CD4-positive, alpha-beta T cell (primary cell): ENCODE results near the gene BRI3BP. TPM values are rescaled to one million over a fixed set of nuclear protein-coding genes. Genes with fewer than 3 reads are reported as not detected.

ENCODE experiments used
- ATAC-seq: fragments of 200-7000 bp; cut with Tn5 transposase; one replicate; pipeline ENCODE4 v1.10.0; 2022; ENCODE audit warnings: mild to moderate bottlenecking; ENCODE audit not compliant: poor library complexity
- CTCF ChIA-PET: fragments of 350-600 bp; sonication (Branson Sonifier 250); formaldehyde crosslinking; loops from one replicate; lab custom pipeline; 2021; ENCODE audit warnings: antibody characterized with exemption, inconsistent platforms; lab: Charles Lee
- POLR2A ChIA-PET: fragments of 350-600 bp; sonication (Branson Sonifier 250); formaldehyde crosslinking; loops from one replicate; lab custom pipeline; 2021; ENCODE audit warnings: antibody characterized with exemption, inconsistent platforms; lab: Charles Lee
- DNase-seq, 14 experiments: peaks; one replicate each; pipeline ENCODE4 v3.0.0-alpha.2; 2013 to 2020; ENCODE audit warnings: mixed read lengths in 2 of 14
- H3K27ac ChIP-seq, 2 donors: one replicate each; pipeline versions ENCODE4 v1.5.1 to v1.7.0; 2013; ENCODE audit warnings: low read length in 2 of 2, low read depth in 1 of 2, mild to moderate bottlenecking in 1 of 2
- H3K27me3 ChIP-seq, 2 experiments: 1 replicate in 1 of 2; 2 replicates in 1 of 2; pipeline versions ENCODE4 v1.6.1 to v1.7.0; 2013; ENCODE audit warnings: low read length in 2 of 2, control low read depth in 1 of 2, mild to moderate bottlenecking in 1 of 2, moderate library complexity in 1 of 2; ENCODE audit not compliant: insufficient read depth in 2 of 2, control insufficient read depth in 1 of 2
- H3K36me3 ChIP-seq: one replicate; pipeline ENCODE4 v1.6.1; 2013; ENCODE audit warnings: low read length, control low read depth; ENCODE audit not compliant: insufficient read depth
- H3K4me1 ChIP-seq: one replicate; pipeline ENCODE4 v1.6.1; 2013; ENCODE audit warnings: low read length, control low read depth; ENCODE audit not compliant: insufficient read depth
- H3K4me3 ChIP-seq: one replicate; pipeline ENCODE4 v1.5.1; 2013; ENCODE audit warnings: mild to moderate bottlenecking, low read length, moderate library complexity
- H3K9me3 ChIP-seq, 2 experiments: 1 replicate in 1 of 2; 2 replicates in 1 of 2; pipeline versions ENCODE4 v1.6.1 to v1.7.0; 2013; ENCODE audit warnings: low read length in 2 of 2, mild to moderate bottlenecking in 2 of 2, control low read depth in 1 of 2, moderate library complexity in 1 of 2; ENCODE audit not compliant: control insufficient read depth in 1 of 2, insufficient read depth in 1 of 2
- H3K27ac Mint-ChIP-seq: one replicate; pipeline ENCODE4 v1.8.0; 2020; ENCODE audit warnings: mixed read lengths
- H3K27me3 Mint-ChIP-seq: one replicate; pipeline ENCODE4 v1.8.0; 2021; ENCODE audit warnings: mixed read lengths
- H3K36me3 Mint-ChIP-seq: one replicate; pipeline ENCODE4 v1.8.0; 2021; ENCODE audit warnings: low read depth, mixed read lengths
- H3K4me1 Mint-ChIP-seq: one replicate; pipeline ENCODE4 v1.8.0; 2021; ENCODE audit warnings: low read depth, mixed read lengths
- H3K4me3 Mint-ChIP-seq: one replicate; pipeline ENCODE4 v1.8.0; 2020; ENCODE audit warnings: mild to moderate bottlenecking, mixed read lengths
- H3K9me3 Mint-ChIP-seq: one replicate; pipeline ENCODE4 v1.8.0; 2020; ENCODE audit warnings: mixed read lengths
- CTCF ChIP-seq: fragments of 200-600 bp; IDR thresholded peaks from one replicate; pipeline ENCODE4 v1.8.0; 2022; ENCODE audit warnings: antibody characterized with exemption, mild to moderate bottlenecking
- intact Hi-C, 2 experiments: fragments of 100-400 bp; cut with DNase I in 1 of 2; cut with micrococcal nuclease in 1 of 2; formaldehyde crosslinking; loops; one replicate each; pipeline versions ENCODE4 v1.15.1 to v1.9.0; 2023 to 2025; cut with DNase I, micrococcal nuclease
- total RNA-seq, 174 experiments: library from RNA in 2 of 174; stranded (reverse) in 2 of 174; gene quantifications; one replicate each; pipeline ENCODE4 v1.2.3 and lab custom pipeline; 2021 to 2026

BRI3BP gene
- total RNA-seq, 2 experiments from 2014 or later: 1.6 TPM

GRCh38 chr12:124967016-124967739 is 26.3 kb upstream of the BRI3BP start:
- Histone ChIP-seq H3K4me1 (no peaks in the 10 kb centered on the region), H3K4me3 (no peak overlapping the region), H3K27me3 (no peaks in the 10 kb centered on the region), H3K36me3 (peaks cover 73% of the 10 kb centered on the region), H3K9me3 (no peaks in the 10 kb centered on the region), H3K27ac (no peak overlapping the region)
- H3K9me3 Mint-ChIP-seq: no peaks in the 10 kb centered on the region
- no peaks in the 10 kb centered on the region for H3K27me3 Mint-ChIP-seq
- H3K4me3 Mint-ChIP-seq: no peak overlapping the region
- no peak for TF ChIP-seq CTCF
- no peaks in the 10 kb centered on the region for H3K4me1 Mint-ChIP-seq
- DNase-seq: no peak
- intact Hi-C loops: no loop called here
- H3K27ac Mint-ChIP-seq: no peak overlapping the region
- peaks cover 62% of the 10 kb centered on the region for H3K36me3 Mint-ChIP-seq
- POLR2A ChIA-PET: no interaction called here
- ATAC-seq: no peak
- CTCF ChIA-PET: no interaction called here

GRCh38 chr12:124968656-124969055 is 24.8 kb upstream of the BRI3BP start:
- Mint-ChIP-seq H3K27ac (no peak overlapping the region), H3K4me1 (no peaks in the 10 kb centered on the region), H3K4me3 (no peak overlapping the region), H3K27me3 (no peaks in the 10 kb centered on the region), H3K36me3 (peaks cover 63% of the 10 kb centered on the region), H3K9me3 (no peaks in the 10 kb centered on the region)
- Histone ChIP-seq H3K4me1 (no peaks in the 10 kb centered on the region), H3K36me3 (peaks cover 77% of the 10 kb centered on the region), H3K27ac (no peak overlapping the region), H3K4me3 (no peak overlapping the region), H3K27me3 (no peaks in the 10 kb centered on the region), H3K9me3 (no peaks in the 10 kb centered on the region)
- ChIA-PET POLR2A (interaction anchor here (0.9 kb wide), 1 partner anchor 54 kb away, joined by 3 read pairs; the partner anchor contains the start of gene UBC), CTCF (no interaction called here)
- ATAC-seq (no peak), DNase-seq (no peak)
- no peak for TF ChIP-seq CTCF
- intact Hi-C loops: no loop called here

GRCh38 chr12:124970647-124971402 is 22.6 kb upstream of the BRI3BP start:
- ATAC-seq (no peak), DNase-seq (peak in 1 of 14 experiments; percentile 15)
- Histone ChIP-seq H3K4me3 (no peak overlapping the region), H3K9me3 (no peaks in the 10 kb centered on the region), H3K27ac (no peak overlapping the region), H3K27me3 (no peaks in the 10 kb centered on the region), H3K4me1 (no peaks in the 10 kb centered on the region), H3K36me3 (peaks cover 78% of the 10 kb centered on the region)
- TF ChIP-seq CTCF: no peak
- Mint-ChIP-seq H3K4me1 (no peaks in the 10 kb centered on the region), H3K27me3 (no peaks in the 10 kb centered on the region), H3K9me3 (no peaks in the 10 kb centered on the region), H3K36me3 (peaks cover 63% of the 10 kb centered on the region), H3K4me3 (no peak overlapping the region), H3K27ac (no peak overlapping the region)
- ChIA-PET CTCF (no interaction called here), POLR2A (no interaction called here)
- intact Hi-C loops: no loop called here
